Measurements from ENCODE around the gene PARD3.

DNA sequence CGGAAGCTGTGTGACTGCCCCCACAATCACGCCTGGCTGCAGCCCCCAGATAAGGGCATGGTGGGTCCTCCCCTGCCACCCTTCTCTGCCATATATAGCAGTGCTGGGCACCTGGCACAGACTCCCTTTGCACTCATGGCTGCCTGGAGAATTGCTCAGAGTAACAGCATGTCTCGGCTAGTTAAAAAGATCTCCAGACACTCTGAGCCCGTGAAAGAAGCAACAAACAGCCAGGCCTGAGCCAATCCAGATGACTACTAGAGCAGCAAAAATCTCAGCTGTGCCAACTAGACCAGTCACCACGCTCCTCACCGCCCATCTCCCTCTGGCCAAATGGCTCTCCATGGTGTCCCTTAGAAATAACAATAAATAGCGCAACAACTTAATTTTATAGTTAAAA is 71.3 kb downstream of the PARD3 start:
- peak; percentile 74 to 81 for TF ChIP-seq POLR2AphosphoS5 (IDR thresholded peaks at IDR 0.05)
- no peak for TF ChIP-seq POLR2A (IDR thresholded peaks at IDR 0.05; ENCODE audit: low read depth)
